Raji (cell line): ENCODE results near the gene BHMT.

Experiments
- POLR2A ChIP-seq: IDR thresholded peaks from 2 replicates; pipeline ENCODE4 v1.6.1; 2011; ENCODE audit warnings: low read depth, low read length, control low read depth; ENCODE audit not compliant: insufficient read depth

BHMT gene

GRCh38 chr5:79111387-79111959, at the start of gene BHMT:
Gene BHMT, plus strand, starts transcription at chr5:79111809. Its CDS starts 77 bp downstream, at chr5:79111886.
- TF ChIP-seq POLR2A = no peak

GRCh38 chr5:79062436-79062835, 49.2 kb upstream of the BHMT start:
- no peak for TF ChIP-seq POLR2A

- TF ChIP-seq POLR2A = no peak
These were observed 41.9 kb upstream of the BHMT start, which contains the start of the genes BHMT2 and DMGDH for GRCh38 chr5:79069488-79070349. Gene BHMT2, plus strand, starts transcription at chr5:79069767. Its CDS starts 16 bp downstream, at chr5:79069783. Gene DMGDH, minus strand, starts transcription at chr5:79069674. Its CDS starts 54 bp downstream, at chr5:79069620.

- TF ChIP-seq POLR2A = no peak
These were observed 41.3 kb upstream of the BHMT start for GRCh38 chr5:79070350-79070667.

GRCh38 chr5:79074641-79075040, 37.0 kb upstream of the BHMT start:
- no peak for TF ChIP-seq POLR2A

GRCh38 chr5:79075646-79076426, 35.8 kb upstream of the BHMT start:
- TF ChIP-seq POLR2A = no peak

GRCh38 chr5:79076819-79077218, 34.8 kb upstream of the BHMT start:
- TF ChIP-seq POLR2A = no peak

- no peak for TF ChIP-seq POLR2A
These were observed 33.8 kb upstream of the BHMT start for GRCh38 chr5:79077680-79078365.

GRCh38 chr5:79080804-79081203, 30.8 kb upstream of the BHMT start:
- no peak for TF ChIP-seq POLR2A

GRCh38 chr5:79081779-79082178, 29.8 kb upstream of the BHMT start:
- no peak for TF ChIP-seq POLR2A

GRCh38 chr5:79086116-79086515, 25.5 kb upstream of the BHMT start:
- no peak for TF ChIP-seq POLR2A

GRCh38 chr5:79088507-79088906, 23.1 kb upstream of the BHMT start:
- no peak for TF ChIP-seq POLR2A

- no peak for TF ChIP-seq POLR2A
These were observed 20.5 kb upstream of the BHMT start for GRCh38 chr5:79091064-79091463.

GRCh38 chr5:79093762-79094161, 17.8 kb upstream of the BHMT start:
- TF ChIP-seq POLR2A = no peak

GRCh38 chr5:79105868-79106267, 5.7 kb upstream of the BHMT start:
- no peak for TF ChIP-seq POLR2A
